GM18505 (cell line): Measurements from ENCODE around the gene PRTFDC1.

ENCODE experiments used
- ATAC-seq: cut with Tn5 transposase; IDR thresholded peaks from one replicate; pipeline ENCODE4 v1.9.1; 2021; ENCODE audit not compliant: unreplicated experiment
- POLR2A ChIP-seq: IDR thresholded peaks from 4 replicates; pipeline ENCODE4 v1.6.1; 2011; ENCODE audit warnings: borderline replicate concordance; ENCODE audit not compliant: insufficient read depth, insufficient read length; ENCODE audit errors: extremely low read depth

PRTFDC1 gene

GRCh38 chr10:24900888-24901685 is 51.3 kb downstream of the PRTFDC1 start:
- no peak for TF ChIP-seq POLR2A
- peak; percentile 79 for ATAC-seq

GRCh38 chr10:24899571-24899970 is 52.8 kb downstream of the PRTFDC1 start:
- no peak for TF ChIP-seq POLR2A
- ATAC-seq: no peak

- no peak for ATAC-seq
- TF ChIP-seq POLR2A: no peak
Observed at GRCh38 chr10:24898501-24898900, 53.9 kb downstream of the PRTFDC1 start.

- no peak for TF ChIP-seq POLR2A
- no peak for ATAC-seq
Observed at GRCh38 chr10:24897326-24897926, 55.0 kb downstream of the PRTFDC1 start.

GRCh38 chr10:24894728-24895127 is 57.7 kb downstream of the PRTFDC1 start:
- no peak for TF ChIP-seq POLR2A
- ATAC-seq: no peak

GRCh38 chr10:24894309-24894708 is 58.1 kb downstream of the PRTFDC1 start:
- ATAC-seq: no peak
- no peak for TF ChIP-seq POLR2A

GRCh38 chr10:24893127-24893526 is 59.3 kb downstream of the PRTFDC1 start:
- no peak for TF ChIP-seq POLR2A

GRCh38 chr10:24891823-24892222 is 60.6 kb downstream of the PRTFDC1 start:
- no peak for ATAC-seq
- no peak for TF ChIP-seq POLR2A

More at GRCh38 chr10:24893127-24893526, 59.3 kb downstream of the PRTFDC1 start:
- ATAC-seq: no peak

GRCh38 chr10:24889639-24890038 is 62.8 kb downstream of the PRTFDC1 start:
- ATAC-seq: no peak
- no peak for TF ChIP-seq POLR2A

GRCh38 chr10:24887855-24888231 is 64.6 kb downstream of the PRTFDC1 start:
- peak; percentile 25 for ATAC-seq
- TF ChIP-seq POLR2A: no peak

- no peak for TF ChIP-seq POLR2A
- ATAC-seq: no peak
Observed at GRCh38 chr10:24886290-24886680, 66.1 kb downstream of the PRTFDC1 start.

GRCh38 chr10:24885551-24886289 is 66.7 kb downstream of the PRTFDC1 start:
- no peak for TF ChIP-seq POLR2A
- ATAC-seq: no peak

- no peak for TF ChIP-seq POLR2A
Observed at GRCh38 chr10:24884793-24885192, 67.6 kb downstream of the PRTFDC1 start.

More at GRCh38 chr10:24884793-24885192, 67.6 kb downstream of the PRTFDC1 start:
- ATAC-seq: no peak
